HT1080 (cell line): Measurements from ENCODE around the gene AQP12A. TPM values are rescaled to one million over a fixed set of nuclear protein-coding genes. Genes with fewer than 3 reads are reported as not detected.
"Not testable (repeated sequence)": the region's sequence is repeated elsewhere in the genome, so short reads cannot be mapped to it uniquely, and the experiment has no call there.

Experiments
- DNase-seq: peaks from one replicate; pipeline ENCODE4 v3.0.0-alpha.2; 2015; ENCODE audit warnings: low read depth
- total RNA-seq: library from RNA; depleted of rRNA; stranded (reverse); fragments of >200 nt; shearing (Covaris generic); gene quantifications from 2 replicates; pipeline ENCODE4 v1.2.3, GENCODE V29; 2014

Gene AQP12A
- total RNA-seq, 1 experiment from 2014 or later: not detected

DNA sequence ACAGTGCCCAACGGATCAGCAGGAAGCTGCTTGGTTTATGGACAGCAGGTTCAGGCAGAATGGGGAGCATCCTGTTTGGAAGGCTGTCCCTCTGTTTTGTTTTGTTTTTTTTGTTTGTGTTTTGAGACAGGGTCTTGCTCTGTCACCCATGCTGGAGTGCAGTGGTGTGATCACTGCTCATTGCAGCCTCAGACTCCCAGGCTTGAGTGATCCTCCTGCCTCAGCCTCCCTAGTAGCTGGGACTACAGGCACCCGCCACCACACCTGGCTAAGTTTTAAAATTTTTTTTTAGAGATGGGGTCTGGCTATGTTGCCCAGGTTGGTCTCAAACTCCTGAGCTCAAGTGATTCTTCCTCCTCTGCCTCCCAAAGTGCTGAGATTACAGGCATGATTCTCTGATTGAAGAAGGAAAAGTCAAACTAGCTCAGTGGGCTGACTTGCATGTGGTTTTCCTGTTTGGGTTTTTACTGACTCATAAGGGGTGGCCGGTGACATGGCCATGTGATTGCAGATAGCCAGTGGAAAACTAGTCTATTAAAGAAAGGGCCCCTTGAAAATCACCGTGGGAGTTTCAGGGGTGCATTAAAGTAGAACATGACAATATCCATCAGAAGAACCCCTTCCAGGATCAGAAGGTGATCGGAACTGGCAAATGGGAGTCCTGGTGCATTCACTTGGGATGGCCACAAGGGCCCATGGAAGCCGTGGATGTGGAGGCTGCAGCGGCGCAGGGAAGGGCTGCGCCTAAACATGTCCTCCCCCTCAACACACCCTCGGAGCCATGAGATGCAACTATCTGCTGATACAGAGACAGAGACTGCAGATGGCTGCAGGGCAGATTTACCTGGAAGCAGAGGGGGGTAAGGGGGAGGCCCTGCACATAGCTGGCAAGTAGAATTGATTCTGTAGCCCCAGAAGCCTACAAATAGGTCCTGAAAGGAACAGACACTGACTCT lies 35.5 kb upstream of the AQP12A start:
- DNase-seq: peak; percentile 64

GRCh38 chr2:240659883-240660282 lies 31.8 kb upstream of the AQP12A start:
- DNase-seq: not testable (repeated sequence)

DNA sequence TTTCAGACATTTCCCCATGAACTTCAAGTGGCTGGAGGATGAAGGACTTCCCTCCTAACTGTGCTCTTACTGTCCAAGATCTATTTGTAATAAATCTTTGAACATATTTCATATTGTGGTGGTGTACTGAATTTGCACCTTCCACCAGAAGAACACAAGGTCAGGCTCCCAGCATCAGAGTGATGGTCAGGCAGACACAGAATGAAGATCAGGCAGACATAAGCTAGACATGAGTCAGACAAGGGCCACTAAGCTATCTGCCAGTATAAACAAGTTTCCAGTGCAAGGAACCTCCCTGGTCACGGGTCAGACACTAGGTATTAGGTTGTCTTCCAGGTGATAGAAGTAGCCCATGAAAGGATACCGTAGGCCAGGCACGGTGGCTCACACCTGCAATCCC lies 29.0 kb upstream of the AQP12A start:
- DNase-seq: no peak

DNA sequence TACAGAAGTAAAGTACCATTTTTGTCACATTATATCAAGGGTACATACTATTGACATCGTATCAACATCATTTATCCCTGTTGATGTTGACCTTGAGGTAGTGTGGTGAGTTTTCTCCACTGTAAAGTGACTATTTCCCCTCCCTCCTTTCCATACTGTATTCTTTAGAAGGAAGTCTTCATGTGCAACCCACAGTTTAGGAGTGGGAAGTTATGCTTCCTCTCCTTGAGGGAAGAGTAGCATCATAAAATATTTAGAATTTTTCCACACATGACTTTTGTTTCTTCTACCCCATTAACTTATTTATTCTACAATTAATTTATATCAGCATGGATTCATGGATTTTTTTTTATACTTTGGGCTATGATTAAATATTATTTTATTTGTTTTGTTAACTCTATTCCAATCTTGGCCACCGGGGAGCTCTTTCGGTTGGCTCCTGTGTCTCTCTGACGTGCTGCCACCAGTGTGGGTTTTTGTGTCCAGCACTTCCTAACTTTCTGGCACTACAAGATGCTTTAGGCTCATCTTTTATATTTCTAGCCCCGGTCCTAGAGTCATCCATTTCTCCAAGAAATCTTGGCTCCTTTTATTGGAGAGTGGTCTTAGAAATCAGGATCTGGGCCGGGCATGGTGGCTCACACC lies 28.0 kb upstream of the AQP12A start:
- DNase-seq: no peak

GRCh38 chr2:240664622-240665021 lies 27.0 kb upstream of the AQP12A start:
- DNase-seq: no peak

DNA sequence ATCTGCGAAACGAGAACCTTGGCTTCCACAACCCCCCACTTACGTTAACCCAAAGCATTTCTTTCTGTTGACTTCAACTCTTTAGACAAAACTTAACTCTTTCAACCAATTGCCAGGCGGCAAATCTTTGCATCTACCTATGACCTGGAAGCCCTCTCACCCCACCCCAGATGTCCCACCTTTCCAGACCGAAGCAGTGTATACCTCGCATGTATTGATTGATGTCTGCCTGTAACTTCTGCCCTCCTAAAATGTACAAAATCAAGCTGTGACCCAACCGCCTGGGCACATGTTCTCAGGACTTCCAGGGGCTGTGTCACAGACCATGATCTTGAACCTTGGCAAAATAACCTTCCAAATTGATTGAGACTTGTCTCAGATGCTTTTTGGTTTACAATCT lies 21.3 kb upstream of the AQP12A start:
- no peak for DNase-seq

GRCh38 chr2:240670950-240671349 lies 20.7 kb upstream of the AQP12A start:
- DNase-seq: no peak

- DNase-seq: no peak
Observed at GRCh38 chr2:240672076-240672700, 19.5 kb upstream of the AQP12A start.

DNA sequence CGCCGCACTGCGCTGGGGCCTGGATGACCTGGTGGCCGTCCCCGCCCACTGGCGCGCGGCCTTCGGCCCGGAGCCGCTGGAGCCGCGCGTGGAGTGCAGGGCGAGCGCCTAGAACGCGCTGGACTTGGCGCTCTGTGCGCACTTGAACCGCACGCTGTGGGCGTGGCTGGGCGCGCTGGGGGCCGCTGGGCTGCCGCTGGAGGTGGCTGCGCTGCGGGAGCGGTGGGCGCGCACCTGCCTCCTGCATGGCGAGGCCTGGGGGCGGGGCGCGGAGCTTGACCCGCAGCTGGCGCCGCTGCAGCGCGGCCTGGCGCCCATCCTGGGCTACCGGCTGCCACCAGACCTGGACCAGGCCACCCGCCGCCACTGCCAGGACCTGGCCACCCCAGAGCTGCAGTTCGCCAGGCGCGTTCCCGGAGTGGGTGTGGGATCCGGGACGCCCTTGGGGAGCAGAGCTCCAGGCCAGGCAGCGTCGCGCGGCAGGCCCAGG lies 18.9 kb upstream of the AQP12A start:
- no peak for DNase-seq

DNA sequence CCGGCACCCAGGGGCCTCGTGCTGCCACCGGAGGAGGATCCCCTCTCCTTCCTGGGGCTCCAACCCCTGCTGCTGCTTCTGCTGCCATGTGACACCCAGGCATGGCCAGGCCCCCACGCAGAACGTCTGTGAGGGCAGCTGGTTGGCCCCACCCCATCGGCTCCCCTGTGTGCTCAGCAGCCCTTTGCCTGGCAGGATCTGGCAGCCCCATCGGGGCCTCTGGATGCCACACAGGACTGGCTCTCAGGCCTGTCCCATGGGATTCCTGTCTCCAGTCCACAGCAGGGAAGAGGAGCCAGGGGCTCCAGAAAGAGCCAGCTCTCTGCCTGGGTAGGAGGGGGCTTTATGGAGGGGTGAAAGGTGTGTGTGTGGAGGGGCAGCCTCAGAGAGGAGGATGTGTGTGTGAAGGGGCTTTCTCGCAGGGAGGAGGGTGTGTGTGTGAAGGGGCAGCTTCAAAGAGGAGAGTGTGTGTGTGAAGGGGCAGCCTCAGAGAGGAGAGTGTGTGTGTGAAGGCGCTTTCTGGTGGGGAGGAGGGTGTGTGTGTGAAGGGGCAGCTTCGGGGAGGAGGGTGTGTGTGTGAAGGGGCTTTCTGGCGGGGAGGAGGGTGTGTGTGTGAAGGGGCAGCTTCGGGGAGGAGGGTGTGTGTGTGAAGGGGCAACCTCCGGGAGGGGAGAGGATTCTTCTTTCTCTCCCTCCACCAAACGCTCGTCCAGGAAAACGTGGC lies 17.0 kb upstream of the AQP12A start:
- not testable (repeated sequence) for DNase-seq

DNA sequence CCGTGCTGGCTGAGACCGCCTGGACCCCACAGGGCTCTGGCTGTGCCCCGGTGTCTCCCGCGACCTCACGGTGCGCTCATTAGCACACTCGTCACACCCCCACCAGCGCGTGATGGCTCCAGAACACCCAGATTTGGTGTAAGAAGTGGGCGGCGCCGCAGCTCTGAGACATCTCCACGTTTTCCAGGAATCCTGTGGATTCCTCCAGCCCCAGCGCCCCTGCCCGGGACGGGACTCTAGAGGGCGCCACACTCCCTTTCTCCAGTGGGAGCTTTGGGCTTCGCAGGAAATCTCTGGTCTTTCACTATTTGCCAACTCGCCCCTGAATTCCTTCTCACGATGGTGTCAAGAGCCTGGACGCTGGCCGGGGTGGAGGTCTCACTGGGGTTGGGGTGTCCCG lies 16.3 kb upstream of the AQP12A start:
- not testable (repeated sequence) for DNase-seq

- DNase-seq: not testable (repeated sequence)
Observed at GRCh38 chr2:240678043-240678442, 13.6 kb upstream of the AQP12A start.

GRCh38 chr2:240678909-240679308 lies 12.8 kb upstream of the AQP12A start:
- not testable (repeated sequence) for DNase-seq

DNA sequence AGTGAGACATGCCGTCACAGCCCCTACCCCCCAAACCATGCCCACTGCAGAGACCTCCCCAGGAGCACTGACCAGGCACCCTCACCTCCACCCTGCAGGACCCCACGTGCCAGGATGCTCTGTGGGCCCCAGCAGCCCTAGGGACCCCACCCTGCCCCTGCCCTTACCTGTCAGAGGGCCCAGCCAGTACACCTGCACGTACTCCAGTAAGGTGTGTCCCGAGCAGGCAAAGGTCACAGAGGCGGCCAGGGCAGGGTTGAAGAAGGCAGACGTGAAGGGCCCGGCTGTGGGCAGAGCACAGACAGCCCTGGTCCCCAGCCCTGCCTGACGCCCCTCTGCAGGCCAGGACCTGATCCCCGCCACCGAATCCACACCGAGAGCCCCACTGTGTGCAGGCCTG lies 11.5 kb upstream of the AQP12A start:
- DNase-seq: not testable (repeated sequence)

DNA sequence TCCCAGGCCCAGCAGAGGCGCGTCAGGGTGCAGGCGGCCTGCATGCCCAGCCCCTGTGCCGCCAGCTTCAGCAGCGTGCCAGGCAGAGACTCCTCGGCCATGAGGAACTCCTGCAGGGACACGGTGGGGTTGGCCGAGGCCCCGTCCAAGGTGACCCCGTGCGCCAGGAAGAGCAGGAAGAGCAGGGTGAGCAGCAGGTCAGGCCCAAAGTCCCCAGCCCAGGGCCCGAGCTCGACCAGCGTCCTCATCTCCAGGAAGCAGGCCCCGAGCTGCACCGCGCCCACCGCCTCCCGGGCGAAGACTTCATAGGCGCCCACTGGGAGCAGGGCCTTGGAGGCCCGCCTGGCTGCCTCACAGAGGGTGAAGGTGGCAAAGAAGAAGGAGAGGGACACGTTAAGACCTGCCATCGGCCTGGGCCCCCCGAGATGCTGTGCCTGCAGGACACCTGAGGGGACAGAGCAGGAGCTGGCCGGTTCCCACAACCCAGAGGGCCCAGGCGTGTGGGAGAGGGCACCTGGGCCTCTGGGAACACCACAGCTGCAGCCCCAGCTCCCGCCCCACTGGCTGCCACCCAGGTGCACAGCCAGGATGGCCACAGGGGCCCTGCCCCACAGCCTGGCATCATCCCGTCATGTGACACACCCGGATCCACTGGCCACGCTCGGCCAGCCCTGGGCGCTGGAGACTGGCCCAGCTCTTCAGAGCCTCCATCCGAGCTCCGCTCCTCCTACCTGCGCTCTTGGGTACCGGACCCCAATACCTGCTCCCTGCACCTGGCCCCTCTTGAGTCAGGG lies 9.0 kb upstream of the AQP12A start, which contains the start of gene AQP12B:
Gene AQP12B (minus strand): TSS at position 455 of the 794 bp plus-strand sequence. CDS start 48 bp downstream, at position 407.
- not testable (repeated sequence) for DNase-seq

- DNase-seq: not testable (repeated sequence)
Observed at GRCh38 chr2:240683329-240683979, 8.2 kb upstream of the AQP12A start.

- DNase-seq: not testable (repeated sequence)
Observed at GRCh38 chr2:240683980-240684728, 7.5 kb upstream of the AQP12A start.

DNA sequence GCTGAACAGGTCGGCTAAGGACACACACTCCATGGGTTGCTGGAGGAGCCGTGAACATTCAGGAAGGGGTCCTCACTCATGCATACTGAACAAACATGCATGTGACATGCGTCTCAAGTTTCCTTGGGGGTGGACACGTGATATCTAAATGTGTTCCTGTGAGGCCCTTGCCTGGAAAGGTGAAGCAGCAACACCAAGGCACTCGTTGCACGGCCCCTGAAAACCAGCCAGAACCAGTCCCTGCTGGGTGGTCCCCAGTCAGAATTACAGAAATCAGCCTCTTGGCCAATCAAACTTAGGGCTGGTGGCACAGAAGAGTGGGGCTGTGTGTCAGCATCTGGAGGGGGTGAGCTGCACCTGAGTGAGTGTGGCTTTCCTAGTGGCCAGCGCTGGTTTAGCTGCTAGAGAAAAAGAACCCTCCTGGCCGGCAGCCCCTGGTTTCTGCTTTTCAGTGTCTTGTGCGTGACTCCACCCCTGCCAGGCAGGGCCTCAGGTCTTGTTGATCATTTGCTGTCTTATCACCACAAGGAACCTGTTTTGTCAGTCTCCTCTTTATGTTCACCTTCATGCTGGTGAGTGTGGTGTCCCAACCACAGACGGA lies 5.8 kb upstream of the AQP12A start:
- no peak for DNase-seq
